Mesendoderm (in vitro differentiated cells): ENCODE results near the gene VWA2.

ENCODE experiments used
- DNase-seq: peaks from one replicate; pipeline ENCODE4 v3.0.0; 2013
- H2AK5ac ChIP-seq: 2 replicates; pipeline ENCODE4 v1.6.1; 2013; ENCODE audit warnings: low read length, inconsistent platforms
- H2BK120ac ChIP-seq: 2 replicates; pipeline ENCODE4 v1.6.1; 2013; ENCODE audit warnings: low read depth, mild to moderate bottlenecking, low read length, moderate library complexity, mixed read lengths
- H2BK15ac ChIP-seq: replicated peaks from 2 replicates; pipeline ENCODE4 v1.6.1; 2013; ENCODE audit warnings: low read depth, mild to moderate bottlenecking, moderate library complexity
- H2BK5ac ChIP-seq: 2 replicates; pipeline ENCODE4 v1.6.1; 2013; ENCODE audit warnings: low read length, inconsistent platforms
- H3K18ac ChIP-seq: 2 replicates; pipeline ENCODE4 v1.6.1; 2013; ENCODE audit warnings: mild to moderate bottlenecking, low read length, mixed read lengths
- H3K23ac ChIP-seq: one replicate; pipeline ENCODE4 v1.6.1; 2013; ENCODE audit warnings: low read length
- H3K27ac ChIP-seq: 2 replicates; pipeline ENCODE4 v1.5.1; 2013; ENCODE audit warnings: low read depth, mild to moderate bottlenecking, inconsistent platforms, low read length, moderate library complexity
- H3K27me3 ChIP-seq: 2 replicates; pipeline ENCODE4 v1.6.1; 2013; ENCODE audit warnings: low read length, control low read depth, mild to moderate bottlenecking, inconsistent platforms; ENCODE audit not compliant: insufficient read depth, poor library complexity
- H3K36me3 ChIP-seq: 2 replicates; pipeline ENCODE4 v1.6.1; 2013; ENCODE audit warnings: low read length, inconsistent platforms; ENCODE audit not compliant: control insufficient read depth, insufficient read depth
- H3K4ac ChIP-seq: one replicate; pipeline ENCODE4 v1.6.1; 2013; ENCODE audit warnings: low read depth, mild to moderate bottlenecking, low read length, moderate library complexity
- H3K4me1 ChIP-seq: 2 replicates; pipeline ENCODE4 v1.6.1; 2013; ENCODE audit warnings: low read depth, low read length, inconsistent platforms; ENCODE audit not compliant: control insufficient read depth
- H3K4me2 ChIP-seq: 2 replicates; pipeline ENCODE4 v1.6.1; 2013; ENCODE audit warnings: low read length
- H3K4me3 ChIP-seq: 2 replicates; pipeline ENCODE4 v1.5.1; 2013; ENCODE audit warnings: mild to moderate bottlenecking, low read length
- H3K56ac ChIP-seq: one replicate; pipeline ENCODE4 v1.6.1; 2013; ENCODE audit warnings: low read length
- H3K79me1 ChIP-seq: 2 replicates; pipeline ENCODE4 v1.6.1; 2013; ENCODE audit warnings: low read length, inconsistent platforms
- H3K79me2 ChIP-seq: 2 replicates; pipeline ENCODE4 v1.6.1; 2013; ENCODE audit warnings: mild to moderate bottlenecking, low read length; ENCODE audit not compliant: control insufficient read depth, insufficient read depth
- H3K9ac ChIP-seq: 2 replicates; pipeline ENCODE4 v1.6.1; 2013; ENCODE audit warnings: low read length, inconsistent platforms
- H4K5ac ChIP-seq: one replicate; pipeline ENCODE4 v1.6.1; 2013; ENCODE audit warnings: low read length
- H4K8ac ChIP-seq: one replicate; pipeline ENCODE4 v1.6.1; 2013; ENCODE audit warnings: low read depth, mild to moderate bottlenecking, control low read depth, low read length, moderate library complexity
- WGBS: extraction: QIAGEN DNeasy Blood & Tissue Kit; methylation state at CpG from one replicate; pipeline ENCODE4 v1.1.7; 2013; ENCODE audit warnings: low lambda C conversion rate, missing lambda C conversion rate; ENCODE audit not compliant: insufficient coverage; ENCODE audit errors: extremely low coverage; 5-methylcytosine and 5-hydroxymethylcytosine counted together

Gene VWA2

GRCh38 chr10:114315566-114316420 lies 76.7 kb downstream of the VWA2 start:
- Histone ChIP-seq H3K27ac (no peak overlapping the region), H2BK5ac (no peak overlapping the region), H2AK5ac (no peak overlapping the region), H3K4me3 (no peak overlapping the region), H3K36me3 (no peaks in the 10 kb centered on the region), H3K27me3 (no peaks in the 10 kb centered on the region), H3K4me1 (peaks cover 2% of the 10 kb centered on the region), H2BK15ac (no peak overlapping the region), H3K23ac (no peak overlapping the region), H3K79me2 (no peaks in the 10 kb centered on the region), H2BK120ac (no peak overlapping the region), H3K56ac (no peak overlapping the region), H3K4ac (no peak overlapping the region), H3K4me2 (no peak overlapping the region), H3K9ac (no peak overlapping the region), H3K79me1 (no peaks in the 10 kb centered on the region), H4K8ac (no peak overlapping the region), H4K5ac (no peak overlapping the region), H3K18ac (no peak overlapping the region)
- WGBS, result no CpG with 5 or more reads among the region's 22 CpGs
- no peak for DNase-seq

- Histone ChIP-seq H3K9ac (no peak overlapping the region), H3K4me3 (no peak overlapping the region)
- no CpG with 5 or more reads among the region's 5 CpGs for WGBS
Measured at GRCh38 chr10:114316744-114317143, 77.7 kb downstream of the VWA2 start.

GRCh38 chr10:114319406-114320248 lies 80.6 kb downstream of the VWA2 start:
- Histone ChIP-seq H3K27ac (no peak overlapping the region), H2BK120ac (no peak overlapping the region), H3K4me1 (peaks cover 2% of the 10 kb centered on the region), H3K79me1 (no peaks in the 10 kb centered on the region), H4K5ac (no peak overlapping the region), H2BK5ac (no peak overlapping the region), H3K4me3 (no peak overlapping the region), H2AK5ac (no peak overlapping the region), H3K9ac (no peak overlapping the region), H3K4me2 (no peak overlapping the region), H3K23ac (no peak overlapping the region), H3K36me3 (no peaks in the 10 kb centered on the region), H3K79me2 (no peaks in the 10 kb centered on the region), H3K27me3 (no peaks in the 10 kb centered on the region), H2BK15ac (no peak overlapping the region), H3K4ac (no peak overlapping the region), H3K18ac (no peak overlapping the region), H4K8ac (no peak overlapping the region), H3K56ac (no peak overlapping the region)
- no CpG with 5 or more reads among the region's 18 CpGs for WGBS
- DNase-seq, result no peak

More at GRCh38 chr10:114316744-114317143, 77.7 kb downstream of the VWA2 start:
- Histone ChIP-seq H2BK15ac (no peak overlapping the region), H2BK5ac (no peak overlapping the region), H3K36me3 (no peaks in the 10 kb centered on the region), H3K4me1 (peaks cover 2% of the 10 kb centered on the region), H2AK5ac (no peak overlapping the region), H4K5ac (no peak overlapping the region), H3K4me2 (no peak overlapping the region), H3K18ac (no peak overlapping the region), H3K27ac (no peak overlapping the region), H2BK120ac (no peak overlapping the region), H3K27me3 (no peaks in the 10 kb centered on the region), H3K4ac (no peak overlapping the region), H3K79me2 (no peaks in the 10 kb centered on the region), H4K8ac (no peak overlapping the region), H3K23ac (no peak overlapping the region), H3K56ac (no peak overlapping the region), H3K79me1 (no peaks in the 10 kb centered on the region)
- DNase-seq, result no peak

- Histone ChIP-seq H3K79me2 (no peaks in the 10 kb centered on the region), H3K56ac (peak overlapping the region; percentile 34), H3K9ac (no peak overlapping the region), H3K79me1 (no peaks in the 10 kb centered on the region), H2BK120ac (no peak overlapping the region), H2BK5ac (no peak overlapping the region), H3K36me3 (no peaks in the 10 kb centered on the region), H3K27ac (no peak overlapping the region), H3K4me1 (peaks cover 2% of the 10 kb centered on the region), H2BK15ac (no peak overlapping the region), H3K4ac (no peak overlapping the region), H3K27me3 (no peaks in the 10 kb centered on the region), H3K23ac (no peak overlapping the region), H4K8ac (no peak overlapping the region), H4K5ac (no peak overlapping the region), H3K4me3 (no peak overlapping the region), H3K18ac (no peak overlapping the region), H2AK5ac (no peak overlapping the region), H3K4me2 (no peak overlapping the region)
- WGBS, result no CpG with 5 or more reads among the region's 23 CpGs
- DNase-seq, result peak; percentile 69
Measured at GRCh38 chr10:114320249-114321116, 81.4 kb downstream of the VWA2 start.

GRCh38 chr10:114322344-114322743 lies 83.3 kb downstream of the VWA2 start:
- peak; percentile 75 for DNase-seq
- H3K23ac ChIP-seq, result no peak overlapping the region
- H4K5ac ChIP-seq, result no peak overlapping the region
- H3K4me2 ChIP-seq, result no peak overlapping the region
- no peaks in the 10 kb centered on the region for H3K79me2 ChIP-seq
- H3K4ac ChIP-seq, result no peak overlapping the region
- H3K79me1 ChIP-seq, result no peaks in the 10 kb centered on the region
- no peak overlapping the region for H2AK5ac ChIP-seq
- no peak overlapping the region for H4K8ac ChIP-seq
- no peaks in the 10 kb centered on the region for H3K36me3 ChIP-seq
- no peak overlapping the region for H3K9ac ChIP-seq
- no peaks in the 10 kb centered on the region for H3K27me3 ChIP-seq
- H3K4me3 ChIP-seq, result no peak overlapping the region
- H2BK120ac ChIP-seq, result no peak overlapping the region
- H3K18ac ChIP-seq, result no peak overlapping the region
- peaks cover 2% of the 10 kb centered on the region for H3K4me1 ChIP-seq
- H3K56ac ChIP-seq, result no peak overlapping the region
- WGBS, result no CpG with 5 or more reads among the region's 5 CpGs
- H3K27ac ChIP-seq, result no peak overlapping the region
- H2BK15ac ChIP-seq, result no peak overlapping the region
- no peak overlapping the region for H2BK5ac ChIP-seq
